Thoracic aorta (tissue), 2 donors: ENCODE results near the gene GPR137B. TPM values are rescaled to one million over a fixed set of nuclear protein-coding genes. Genes with fewer than 3 reads are reported as not detected.

Experiments
- ATAC-seq: fragments of 150-250 bp; one replicate; pipeline ENCODE4 v1.8.0; 2017; ENCODE audit warnings: low read depth; ENCODE audit not compliant: insufficient number of reproducible peaks, low FRiP score
- DNase-seq: peaks from one replicate; pipeline ENCODE4 v3.0.0-alpha.2; 2020; ENCODE audit warnings: low spot score
- H3K27ac ChIP-seq, 2 donors: fragments of 200-600 bp; sonication (generic); 1 replicate in 1 of 2; 2 replicates in 1 of 2; pipeline ENCODE4 v1.5.1; 2016; ENCODE audit warnings: mild to moderate bottlenecking in 2 of 2, moderate library complexity in 2 of 2
- H3K27me3 ChIP-seq: fragments of 200-600 bp; sonication (generic); replicated peaks from 2 replicates; pipeline ENCODE4 v1.6.0; 2016; ENCODE audit warnings: mild to moderate bottlenecking; ENCODE audit not compliant: insufficient read depth
- H3K36me3 ChIP-seq: fragments of 200-600 bp; sonication (generic); one replicate; pipeline ENCODE4 v1.5.1; 2016
- H3K4me1 ChIP-seq, 2 donors: fragments of 200-600 bp; sonication (generic); 1 replicate in 1 of 2; 2 replicates in 1 of 2; pipeline versions ENCODE4 v1.5.1 to v1.6.0; 2016; ENCODE audit warnings: low read depth in 2 of 2, mild to moderate bottlenecking in 1 of 2; ENCODE audit not compliant: control insufficient read depth in 1 of 2
- H3K4me3 ChIP-seq: fragments of 200-600 bp; sonication (generic); 2 replicates; pipeline ENCODE4 v1.5.1; 2016; ENCODE audit warnings: mild to moderate bottlenecking
- H3K9me3 ChIP-seq: fragments of 200-600 bp; sonication (generic); 2 replicates; pipeline ENCODE4 v1.5.1; 2016
- total RNA-seq, 2 donors: library from RNA; depleted of rRNA; stranded (reverse); fragments of >200 nt; gene quantifications; one replicate each; pipeline versions ENCODE4 v1.1.0 to v1.2.3, GENCODE V29; 2016
- TF ChIP-seq, protein P1 (sequence below): fragments of 200-600 bp; sonication (generic); IDR thresholded peaks from one replicate; pipeline ENCODE4 v1.5.1; 2019; ENCODE audit warnings: antibody characterized with exemption

GPR137B gene
- total RNA-seq, 2 donors from 2014 or later = 17.2 to 39.0 TPM

DNA sequence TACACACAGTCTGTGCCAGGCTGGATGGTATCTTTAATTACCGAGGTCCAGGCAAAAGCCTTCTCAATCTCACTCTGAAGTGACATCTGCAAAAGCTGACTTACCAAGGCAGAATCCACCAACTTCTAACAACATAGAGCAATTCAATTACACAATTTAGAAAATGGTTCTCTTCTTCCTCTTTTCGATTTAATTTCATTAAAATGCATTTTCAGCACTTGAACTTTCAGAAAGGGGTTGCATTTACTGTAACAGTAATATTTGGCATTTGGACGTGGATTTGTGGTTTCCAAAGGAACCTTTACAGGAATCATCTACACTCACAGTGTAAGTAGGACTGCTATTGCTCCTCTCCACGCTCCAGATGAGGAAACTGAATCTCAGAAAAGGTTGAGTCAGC is 86.1 kb downstream of the GPR137B start:
- no peak for ATAC-seq
- H3K36me3 ChIP-seq = no peaks in the 10 kb centered on the region
- H3K27ac ChIP-seq = no peak overlapping the region
- no peak for DNase-seq
- H3K9me3 ChIP-seq = no peaks in the 10 kb centered on the region
- no peak overlapping the region for H3K4me3 ChIP-seq
- TF ChIP-seq, protein P1, sequence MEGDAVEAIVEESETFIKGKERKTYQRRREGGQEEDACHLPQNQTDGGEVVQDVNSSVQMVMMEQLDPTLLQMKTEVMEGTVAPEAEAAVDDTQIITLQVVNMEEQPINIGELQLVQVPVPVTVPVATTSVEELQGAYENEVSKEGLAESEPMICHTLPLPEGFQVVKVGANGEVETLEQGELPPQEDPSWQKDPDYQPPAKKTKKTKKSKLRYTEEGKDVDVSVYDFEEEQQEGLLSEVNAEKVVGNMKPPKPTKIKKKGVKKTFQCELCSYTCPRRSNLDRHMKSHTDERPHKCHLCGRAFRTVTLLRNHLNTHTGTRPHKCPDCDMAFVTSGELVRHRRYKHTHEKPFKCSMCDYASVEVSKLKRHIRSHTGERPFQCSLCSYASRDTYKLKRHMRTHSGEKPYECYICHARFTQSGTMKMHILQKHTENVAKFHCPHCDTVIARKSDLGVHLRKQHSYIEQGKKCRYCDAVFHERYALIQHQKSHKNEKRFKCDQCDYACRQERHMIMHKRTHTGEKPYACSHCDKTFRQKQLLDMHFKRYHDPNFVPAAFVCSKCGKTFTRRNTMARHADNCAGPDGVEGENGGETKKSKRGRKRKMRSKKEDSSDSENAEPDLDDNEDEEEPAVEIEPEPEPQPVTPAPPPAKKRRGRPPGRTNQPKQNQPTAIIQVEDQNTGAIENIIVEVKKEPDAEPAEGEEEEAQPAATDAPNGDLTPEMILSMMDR = no peak
- no peaks in the 10 kb centered on the region for H3K4me1 ChIP-seq
- H3K27me3 ChIP-seq = no peaks in the 10 kb centered on the region

DNA sequence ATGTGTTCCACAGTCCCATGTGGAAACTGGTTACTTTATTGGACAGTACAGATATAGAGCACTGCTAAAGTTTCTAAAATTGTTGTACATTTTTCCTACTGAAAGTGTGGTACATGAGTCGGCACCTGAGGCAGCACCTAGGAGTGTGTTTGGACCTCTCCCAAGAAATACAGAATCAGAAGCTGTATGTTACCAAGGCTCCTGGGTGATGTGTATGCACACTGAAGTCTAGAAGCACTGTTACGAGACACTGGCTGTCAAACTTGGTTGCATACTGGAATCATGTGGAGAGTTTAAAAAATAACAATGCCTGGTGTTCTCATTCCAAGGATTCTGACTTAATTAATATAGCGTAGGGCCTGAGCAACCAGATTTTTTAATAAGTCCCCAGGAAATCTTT is 92.8 kb downstream of the GPR137B start:
- no peak overlapping the region for H3K4me3 ChIP-seq
- no peaks in the 10 kb centered on the region for H3K4me1 ChIP-seq
- no peak overlapping the region for H3K27ac ChIP-seq
- H3K9me3 ChIP-seq = no peaks in the 10 kb centered on the region
- TF ChIP-seq, protein P1 = no peak
- no peaks in the 10 kb centered on the region for H3K36me3 ChIP-seq
- no peaks in the 10 kb centered on the region for H3K27me3 ChIP-seq
- DNase-seq = no peak
- ATAC-seq = no peak

DNA sequence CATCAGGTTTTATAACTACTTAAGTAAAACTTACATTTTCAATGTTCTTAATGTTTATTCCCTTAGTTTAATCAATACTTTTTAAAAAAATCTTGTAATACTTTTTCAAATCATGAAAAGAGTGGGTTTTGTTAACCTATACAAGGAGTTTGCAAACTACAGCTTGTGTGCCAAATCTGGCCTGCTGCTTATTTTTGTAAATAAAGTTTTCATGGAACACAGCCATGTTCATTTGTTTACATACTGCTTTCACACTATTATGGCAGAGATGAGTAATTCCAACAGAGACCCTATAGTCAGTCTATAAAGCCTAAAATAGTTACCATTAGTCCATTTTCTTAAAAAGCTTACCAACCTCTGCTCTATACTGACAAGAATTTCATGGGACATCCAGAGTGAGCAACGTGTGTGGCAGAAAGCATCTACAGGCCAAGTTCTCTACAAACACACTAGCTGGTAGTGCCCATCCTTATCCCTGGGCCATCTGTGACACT is 96.8 kb downstream of the GPR137B start:
- Histone ChIP-seq H3K4me1 (no peaks in the 10 kb centered on the region), H3K9me3 (no peaks in the 10 kb centered on the region), H3K27me3 (no peaks in the 10 kb centered on the region), H3K4me3 (no peak overlapping the region), H3K36me3 (no peaks in the 10 kb centered on the region), H3K27ac (no peak overlapping the region)
- ATAC-seq = no peak
- no peak for DNase-seq
- TF ChIP-seq, protein P1 = no peak

DNA sequence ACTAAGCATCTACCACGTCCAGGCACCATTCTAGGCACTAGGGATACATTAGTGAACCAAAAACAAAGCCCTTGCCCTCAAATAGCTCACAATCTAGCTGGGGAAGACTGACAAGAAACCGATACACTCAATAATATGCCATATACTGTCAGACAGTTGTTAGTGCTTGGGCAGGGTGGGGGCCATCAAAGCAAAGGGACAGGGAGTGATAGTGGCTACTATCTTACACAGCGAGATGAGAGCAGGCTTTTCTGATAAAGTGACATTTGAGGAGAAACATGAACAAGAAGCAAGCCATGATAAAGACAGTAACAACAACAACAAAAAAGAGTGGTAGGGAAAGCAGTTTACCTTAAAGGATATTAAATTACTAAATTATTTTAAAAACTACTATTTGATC is 98.3 kb downstream of the GPR137B start:
- no peaks in the 10 kb centered on the region for H3K9me3 ChIP-seq
- H3K27ac ChIP-seq = no peak overlapping the region
- H3K4me1 ChIP-seq = no peaks in the 10 kb centered on the region
- H3K4me3 ChIP-seq = no peak overlapping the region
- DNase-seq (no peak), ATAC-seq (no peak)
- TF ChIP-seq, protein P1 = no peak
- H3K36me3 ChIP-seq = no peaks in the 10 kb centered on the region
- H3K27me3 ChIP-seq = no peaks in the 10 kb centered on the region

DNA sequence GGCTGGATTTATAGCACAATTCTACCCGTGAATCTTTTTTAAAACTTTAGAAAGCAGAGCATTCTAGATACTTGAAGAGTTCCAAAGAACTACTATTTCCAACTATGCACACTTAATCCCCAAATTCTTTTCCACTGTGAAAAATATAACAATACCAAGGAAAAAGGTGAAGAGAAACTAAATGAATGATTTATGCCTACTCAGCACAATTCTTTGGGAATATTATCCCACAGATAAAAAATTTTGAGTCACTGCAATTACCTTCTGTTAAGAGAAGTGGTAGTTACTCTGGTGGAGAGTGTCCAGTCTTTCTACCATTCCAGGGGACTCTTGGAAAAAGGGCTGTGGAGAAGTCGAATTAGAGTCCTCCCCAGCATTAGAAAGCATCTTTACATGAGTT is 100.2 kb downstream of the GPR137B start:
- Histone ChIP-seq H3K27ac (no peak overlapping the region), H3K9me3 (no peaks in the 10 kb centered on the region), H3K4me1 (no peaks in the 10 kb centered on the region), H3K27me3 (no peaks in the 10 kb centered on the region), H3K4me3 (no peak overlapping the region), H3K36me3 (no peaks in the 10 kb centered on the region)
- no peak for DNase-seq
- TF ChIP-seq, protein P1 = no peak
- ATAC-seq = no peak
